Coronary artery (tissue), 2 donors: ENCODE measurements around the gene CWF19L2.
"Not testable (repeated sequence)": the region's sequence is repeated elsewhere in the genome, so short reads cannot be mapped to it uniquely, and the experiment has no call there.

Experiments used
- DNase-seq: peaks from one replicate; pipeline ENCODE4 v3.0.0-alpha.2; 2017; ENCODE audit warnings: low spot score
- H3K27ac ChIP-seq, 2 donors: fragments of 200-600 bp; sonication (generic); one replicate each; pipeline ENCODE4 v1.5.1; 2016 to 2019
- H3K4me3 ChIP-seq: fragments of 200-600 bp; sonication (generic); 2 replicates; pipeline ENCODE4 v1.5.1; 2016; ENCODE audit warnings: mild to moderate bottlenecking, moderate library complexity
- CTCF ChIP-seq: fragments of 200-600 bp; sonication (generic); IDR thresholded peaks from one replicate; pipeline ENCODE4 v1.5.1; 2019; ENCODE audit warnings: antibody characterized with exemption

CWF19L2 gene

GRCh38 chr11:107397357-107397756, 60.3 kb downstream of the CWF19L2 start:
- Histone ChIP-seq H3K4me3 (no peak overlapping the region), H3K27ac (no peak overlapping the region)
- TF ChIP-seq CTCF, result no peak
- no peak for DNase-seq

GRCh38 chr11:107392611-107393010, 65.0 kb downstream of the CWF19L2 start:
- TF ChIP-seq CTCF, result no peak
- Histone ChIP-seq H3K4me3 (no peak overlapping the region), H3K27ac (no peak overlapping the region)
- DNase-seq, result no peak

- not testable (repeated sequence) for H3K27ac ChIP-seq, H3K4me3 ChIP-seq, DNase-seq
Observed at GRCh38 chr11:107390701-107391100, 66.9 kb downstream of the CWF19L2 start.

GRCh38 chr11:107387666-107388065, 70.0 kb downstream of the CWF19L2 start:
- no peak overlapping the region for H3K27ac ChIP-seq
- TF ChIP-seq CTCF, result no peak
- DNase-seq, result no peak
- H3K4me3 ChIP-seq, result no peak overlapping the region

GRCh38 chr11:107385361-107385981, 72.2 kb downstream of the CWF19L2 start:
- H3K27ac ChIP-seq, result no peak overlapping the region
- no peak for TF ChIP-seq CTCF
- DNase-seq, result no peak
- no peak overlapping the region for H3K4me3 ChIP-seq

GRCh38 chr11:107384144-107384852, 73.3 kb downstream of the CWF19L2 start:
- TF ChIP-seq CTCF, result no peak
- no peak for DNase-seq
- H3K4me3 ChIP-seq, result no peak overlapping the region
- H3K27ac ChIP-seq, result no peak overlapping the region

GRCh38 chr11:107372439-107372838, 85.2 kb downstream of the CWF19L2 start:
- no peak for DNase-seq
- no peak overlapping the region for H3K4me3 ChIP-seq
- TF ChIP-seq CTCF, result no peak
- no peak overlapping the region for H3K27ac ChIP-seq
